Fibroblast of lung (primary cell): ENCODE results near the gene MAPK1IP1L.

Experiments used
- EZH2 ChIP-seq: IDR thresholded peaks from 2 replicates; pipeline ENCODE4 v1.5.1; 2012; ENCODE audit warnings: low read length, control low read depth, mild to moderate bottlenecking; ENCODE audit errors: missing control alignments
- TF ChIP-seq, protein P1 (sequence below), 2 donors: IDR thresholded peaks in 1 of 2; conservative IDR thresholded peaks in 1 of 2; 1 replicate in 1 of 2; 2 replicates in 1 of 2; pipeline ENCODE4 v1.5.1; 2011 to 2012; ENCODE audit warnings: low read length in 2 of 2, control low read depth in 1 of 2, inconsistent platforms in 1 of 2, low read depth in 1 of 2, mild to moderate bottlenecking in 1 of 2

DNA sequence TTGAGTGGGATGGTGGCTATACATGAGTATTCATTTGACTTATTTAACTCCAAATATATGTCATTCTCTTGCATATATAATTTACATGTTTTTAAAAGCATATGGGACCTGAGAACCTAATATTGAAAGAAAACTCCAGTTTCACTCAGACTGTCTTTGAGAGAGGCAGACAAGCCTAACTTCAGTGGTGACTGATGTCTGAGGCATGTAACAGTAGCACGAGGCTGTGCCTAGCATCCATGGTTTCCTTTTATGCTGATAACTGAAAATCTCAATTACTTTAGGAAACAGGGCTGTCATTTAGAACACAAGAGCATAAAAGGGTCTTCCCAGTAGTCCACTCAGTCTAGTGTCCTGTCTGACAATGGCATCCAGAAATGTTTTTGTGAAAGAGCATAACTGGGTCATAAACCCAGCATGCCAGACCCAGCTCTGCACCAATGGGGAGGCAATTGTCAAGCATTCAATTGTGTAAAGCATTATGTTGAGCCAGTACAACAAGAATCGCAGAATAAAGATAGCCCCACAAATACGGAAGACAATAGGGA, 24.3 kb downstream of the MAPK1IP1L start:
- TF ChIP-seq, protein P1, sequence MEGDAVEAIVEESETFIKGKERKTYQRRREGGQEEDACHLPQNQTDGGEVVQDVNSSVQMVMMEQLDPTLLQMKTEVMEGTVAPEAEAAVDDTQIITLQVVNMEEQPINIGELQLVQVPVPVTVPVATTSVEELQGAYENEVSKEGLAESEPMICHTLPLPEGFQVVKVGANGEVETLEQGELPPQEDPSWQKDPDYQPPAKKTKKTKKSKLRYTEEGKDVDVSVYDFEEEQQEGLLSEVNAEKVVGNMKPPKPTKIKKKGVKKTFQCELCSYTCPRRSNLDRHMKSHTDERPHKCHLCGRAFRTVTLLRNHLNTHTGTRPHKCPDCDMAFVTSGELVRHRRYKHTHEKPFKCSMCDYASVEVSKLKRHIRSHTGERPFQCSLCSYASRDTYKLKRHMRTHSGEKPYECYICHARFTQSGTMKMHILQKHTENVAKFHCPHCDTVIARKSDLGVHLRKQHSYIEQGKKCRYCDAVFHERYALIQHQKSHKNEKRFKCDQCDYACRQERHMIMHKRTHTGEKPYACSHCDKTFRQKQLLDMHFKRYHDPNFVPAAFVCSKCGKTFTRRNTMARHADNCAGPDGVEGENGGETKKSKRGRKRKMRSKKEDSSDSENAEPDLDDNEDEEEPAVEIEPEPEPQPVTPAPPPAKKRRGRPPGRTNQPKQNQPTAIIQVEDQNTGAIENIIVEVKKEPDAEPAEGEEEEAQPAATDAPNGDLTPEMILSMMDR (conservative IDR thresholded peaks at IDR 0.05 in 1 of 2, IDR thresholded peaks at IDR 0.05 in 1 of 2; ENCODE audit: low read depth in 1 of 2, low read length in 2 of 2): no peak
- no peak for TF ChIP-seq EZH2
